ENCODE data around the gene LARP6. TPM values are rescaled to one million over a fixed set of nuclear protein-coding genes. Genes with fewer than 3 reads are reported as not detected.
"Not testable (repeated sequence)": the region's sequence is repeated elsewhere in the genome, so short reads cannot be mapped to it uniquely, and the experiment has no call there.

LARP6 gene
- total and polyA plus RNA-seq, 3 donors from 2014 or later, result 49.6 to 105 (median 57.1) TPM

DNA sequence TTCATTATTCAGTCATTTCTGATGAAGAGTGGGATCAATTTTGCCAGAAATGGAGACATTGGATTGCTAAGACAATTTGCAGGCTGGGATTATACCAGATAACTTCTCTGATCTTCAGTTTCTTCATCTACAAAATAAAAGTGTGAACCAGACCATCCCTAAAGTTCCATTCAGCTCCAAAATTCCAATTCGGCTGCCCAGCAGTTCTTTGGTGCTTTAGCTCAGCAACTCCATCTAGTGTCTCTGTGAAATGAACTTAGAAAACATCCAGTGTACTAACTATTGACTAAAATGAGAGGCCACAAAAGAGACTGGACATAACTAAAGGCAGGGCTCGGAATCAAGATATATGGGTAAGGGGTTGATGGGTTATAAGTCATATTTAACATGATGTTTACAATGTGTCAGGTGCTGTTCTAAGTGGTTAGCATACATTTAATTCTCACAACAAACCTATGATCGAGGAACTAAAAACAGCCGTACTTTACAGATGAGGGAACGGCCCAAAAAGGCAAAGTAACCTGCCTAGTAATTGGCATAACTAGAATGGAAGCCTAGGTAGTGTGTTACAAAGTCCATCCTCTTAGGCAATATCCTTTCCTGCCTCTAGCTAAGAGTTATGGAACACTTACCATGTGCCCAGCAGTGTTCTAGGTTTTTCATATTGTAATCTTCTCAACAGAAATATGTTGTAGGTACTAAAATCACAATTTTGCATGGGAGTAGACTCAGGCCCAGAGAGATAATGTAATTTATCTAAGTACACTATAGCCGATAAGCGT lies 21.2 kb upstream of the LARP6 start:
- TF ChIP-seq POLR2A (IDR thresholded peaks at IDR 0.05), result no peak
- TF ChIP-seq, protein P1, sequence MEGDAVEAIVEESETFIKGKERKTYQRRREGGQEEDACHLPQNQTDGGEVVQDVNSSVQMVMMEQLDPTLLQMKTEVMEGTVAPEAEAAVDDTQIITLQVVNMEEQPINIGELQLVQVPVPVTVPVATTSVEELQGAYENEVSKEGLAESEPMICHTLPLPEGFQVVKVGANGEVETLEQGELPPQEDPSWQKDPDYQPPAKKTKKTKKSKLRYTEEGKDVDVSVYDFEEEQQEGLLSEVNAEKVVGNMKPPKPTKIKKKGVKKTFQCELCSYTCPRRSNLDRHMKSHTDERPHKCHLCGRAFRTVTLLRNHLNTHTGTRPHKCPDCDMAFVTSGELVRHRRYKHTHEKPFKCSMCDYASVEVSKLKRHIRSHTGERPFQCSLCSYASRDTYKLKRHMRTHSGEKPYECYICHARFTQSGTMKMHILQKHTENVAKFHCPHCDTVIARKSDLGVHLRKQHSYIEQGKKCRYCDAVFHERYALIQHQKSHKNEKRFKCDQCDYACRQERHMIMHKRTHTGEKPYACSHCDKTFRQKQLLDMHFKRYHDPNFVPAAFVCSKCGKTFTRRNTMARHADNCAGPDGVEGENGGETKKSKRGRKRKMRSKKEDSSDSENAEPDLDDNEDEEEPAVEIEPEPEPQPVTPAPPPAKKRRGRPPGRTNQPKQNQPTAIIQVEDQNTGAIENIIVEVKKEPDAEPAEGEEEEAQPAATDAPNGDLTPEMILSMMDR (IDR thresholded peaks at IDR 0.05), result peak in 2 of 3 experiments; percentile 28 to 43
- Histone ChIP-seq H3K27ac (no peak overlapping the region), H3K4me1 (no peaks in the 10 kb centered on the region), H3K4me3 (no peak overlapping the region), H3K9me3 (no peaks in the 10 kb centered on the region), H3K36me3 (ENCODE audit: low read depth, missing control alignments) (no peaks in the 10 kb centered on the region), H3K27me3 (no peaks in the 10 kb centered on the region)
- WGBS, 2 donors, result 76 to 79% methylated on average over 7 of the region's 7 CpGs
- no peak for DNase-seq
- intact Hi-C loops (cut with DNase I; ENCODE audit: low total_unique reads), result no loop called here

- no peak for TF ChIP-seq POLR2A (IDR thresholded peaks at IDR 0.05)
- TF ChIP-seq, protein P1 (IDR thresholded peaks at IDR 0.05), result no peak
- no peak overlapping the region for H3K27ac ChIP-seq
Measured at GRCh38 chr15:70873232-70874054, 19.5 kb upstream of the LARP6 start.

DNA sequence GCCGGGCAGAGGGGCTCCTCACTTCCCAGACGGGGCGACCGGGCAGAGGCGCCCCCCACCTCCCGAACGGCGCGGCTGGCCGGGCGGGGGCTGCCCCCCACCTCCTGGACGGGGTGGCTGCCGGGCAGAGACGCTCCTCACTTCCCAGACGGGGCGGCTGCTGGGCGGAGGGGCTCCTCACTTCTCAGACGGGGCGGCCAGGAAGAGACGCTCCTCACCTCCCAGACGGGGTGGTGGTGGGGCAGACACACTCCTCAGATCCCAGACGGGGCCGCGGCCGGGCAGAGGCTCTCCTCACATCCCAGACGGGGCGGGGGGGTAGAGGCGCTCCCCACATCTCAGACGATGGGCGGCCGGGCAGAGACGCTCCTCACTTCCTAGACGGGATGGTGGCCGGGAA lies 17.5 kb upstream of the LARP6 start:
- H3K4me1 ChIP-seq; H3K9me3 ChIP-seq; H3K27me3 ChIP-seq; intact Hi-C loops (cut with DNase I; ENCODE audit: low total_unique reads); H3K27ac ChIP-seq; H3K36me3 ChIP-seq (ENCODE audit: low read depth, missing control alignments); DNase-seq: not testable (repeated sequence)
- WGBS, 2 donors, result 67% methylated on average over 34 of the region's 34 CpGs; no CpG with 5 or more reads in 1 of the 2 donors
- H3K4me3 ChIP-seq, result peak overlapping the region in 1 of 2 donors; percentile 22

More at GRCh38 chr15:70873232-70874054, 19.5 kb upstream of the LARP6 start:
- 94 to 95% methylated on average over 2 of the region's 2 CpGs for WGBS, 2 donors
- H3K4me1 ChIP-seq, result no peaks in the 10 kb centered on the region
- no peak overlapping the region for H3K4me3 ChIP-seq
- no peaks in the 10 kb centered on the region for H3K9me3 ChIP-seq
- intact Hi-C loops (cut with DNase I; ENCODE audit: low total_unique reads), result no loop called here
- H3K36me3 ChIP-seq (ENCODE audit: low read depth, missing control alignments), result no peaks in the 10 kb centered on the region
- no peak for DNase-seq
- no peaks in the 10 kb centered on the region for H3K27me3 ChIP-seq

GRCh38 chr15:70870051-70870450 lies 16.1 kb upstream of the LARP6 start:
- no peaks in the 10 kb centered on the region for H3K27me3 ChIP-seq
- no peak overlapping the region for H3K4me3 ChIP-seq
- no peak for DNase-seq
- TF ChIP-seq POLR2A (IDR thresholded peaks at IDR 0.05), result no peak
- TF ChIP-seq, protein P1 (IDR thresholded peaks at IDR 0.05), result no peak
- no peaks in the 10 kb centered on the region for H3K4me1 ChIP-seq
- peak overlapping the region in 1 of 2 donors; percentile 25 for H3K27ac ChIP-seq
- intact Hi-C loops (cut with DNase I; ENCODE audit: low total_unique reads), result no loop called here
- H3K36me3 ChIP-seq (ENCODE audit: low read depth, missing control alignments), result no peaks in the 10 kb centered on the region
- H3K9me3 ChIP-seq, result no peaks in the 10 kb centered on the region

GRCh38 chr15:70869346-70869745 lies 15.4 kb upstream of the LARP6 start:
- H3K27ac ChIP-seq, result peak overlapping the region in 1 of 2 donors; percentile 57
- WGBS, 2 donors, result 42 to 50% methylated on average over 3 of the region's 3 CpGs

More at GRCh38 chr15:70869346-70869745, 15.4 kb upstream of the LARP6 start:
- intact Hi-C loops (cut with DNase I; ENCODE audit: low total_unique reads), result no loop called here
- H3K4me1 ChIP-seq, result no peaks in the 10 kb centered on the region
- TF ChIP-seq POLR2A (IDR thresholded peaks at IDR 0.05), result no peak
- TF ChIP-seq, protein P1 (IDR thresholded peaks at IDR 0.05), result no peak
- H3K27me3 ChIP-seq, result no peaks in the 10 kb centered on the region
- no peaks in the 10 kb centered on the region for H3K36me3 ChIP-seq (ENCODE audit: low read depth, missing control alignments)
- H3K9me3 ChIP-seq, result no peaks in the 10 kb centered on the region
- H3K4me3 ChIP-seq, result no peak overlapping the region
- DNase-seq, result no peak

All from testis (tissue), 3 donors.